ENCODE data around the gene CACNG5. TPM values are rescaled to one million over a fixed set of nuclear protein-coding genes. Genes with fewer than 3 reads are reported as not detected.

The CACNG5 gene
- polyA plus RNA-seq, 1 experiment = not detected

DNA sequence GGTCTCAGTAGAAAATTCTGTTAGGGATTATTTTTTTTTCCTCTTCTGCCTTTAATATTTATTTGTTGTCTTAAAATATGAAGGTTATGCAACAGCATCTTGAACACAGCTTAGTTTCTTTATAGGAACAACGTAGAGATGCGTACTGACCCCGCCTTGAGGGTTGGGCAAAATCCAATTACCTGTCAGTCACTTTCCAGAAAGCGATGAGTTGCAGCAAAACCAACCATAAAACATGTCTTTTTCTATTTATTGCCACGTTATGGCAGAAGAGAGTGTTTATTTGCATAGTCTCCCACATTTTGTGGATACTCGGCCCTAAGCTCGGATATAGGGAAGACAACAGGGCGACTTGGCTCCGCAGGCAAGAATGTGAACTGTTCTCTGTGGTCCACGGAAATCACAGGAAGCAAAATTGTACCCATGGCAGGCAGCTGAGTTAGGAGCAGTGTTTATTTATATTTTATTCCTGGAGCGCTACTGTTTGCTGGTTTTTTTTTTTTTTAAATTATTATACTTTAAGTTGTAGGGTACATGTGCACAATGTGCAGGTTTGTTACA is 44.3 kb upstream of the CACNG5 start:
- POLR2A ChIA-PET = no interaction called here
- peaks cover 26% of the 10 kb centered on the region for H3K36me3 ChIP-seq (ENCODE audit: control insufficient read depth, insufficient read depth, low read length)

DNA sequence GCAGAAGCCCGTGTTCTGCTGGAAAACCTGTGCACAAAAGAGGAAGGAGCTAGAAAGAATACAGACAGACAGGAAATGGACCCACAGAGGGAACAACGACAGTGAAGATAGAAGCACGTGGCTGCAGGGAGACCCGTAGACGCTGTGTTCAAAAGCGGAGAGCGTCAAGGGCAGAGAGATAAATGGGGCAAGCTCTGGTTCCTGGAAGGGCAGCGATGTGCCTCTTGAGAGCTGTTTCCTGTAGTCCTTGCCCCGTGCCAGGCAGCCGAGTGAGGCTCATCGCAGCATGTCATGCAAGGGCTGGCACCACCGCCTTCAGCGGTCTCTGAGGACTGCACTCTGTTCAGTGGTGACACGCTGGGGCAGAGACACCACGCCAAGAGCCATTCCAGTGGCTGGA is 43.6 kb upstream of the CACNG5 start:
- TF ChIP-seq, protein P1, sequence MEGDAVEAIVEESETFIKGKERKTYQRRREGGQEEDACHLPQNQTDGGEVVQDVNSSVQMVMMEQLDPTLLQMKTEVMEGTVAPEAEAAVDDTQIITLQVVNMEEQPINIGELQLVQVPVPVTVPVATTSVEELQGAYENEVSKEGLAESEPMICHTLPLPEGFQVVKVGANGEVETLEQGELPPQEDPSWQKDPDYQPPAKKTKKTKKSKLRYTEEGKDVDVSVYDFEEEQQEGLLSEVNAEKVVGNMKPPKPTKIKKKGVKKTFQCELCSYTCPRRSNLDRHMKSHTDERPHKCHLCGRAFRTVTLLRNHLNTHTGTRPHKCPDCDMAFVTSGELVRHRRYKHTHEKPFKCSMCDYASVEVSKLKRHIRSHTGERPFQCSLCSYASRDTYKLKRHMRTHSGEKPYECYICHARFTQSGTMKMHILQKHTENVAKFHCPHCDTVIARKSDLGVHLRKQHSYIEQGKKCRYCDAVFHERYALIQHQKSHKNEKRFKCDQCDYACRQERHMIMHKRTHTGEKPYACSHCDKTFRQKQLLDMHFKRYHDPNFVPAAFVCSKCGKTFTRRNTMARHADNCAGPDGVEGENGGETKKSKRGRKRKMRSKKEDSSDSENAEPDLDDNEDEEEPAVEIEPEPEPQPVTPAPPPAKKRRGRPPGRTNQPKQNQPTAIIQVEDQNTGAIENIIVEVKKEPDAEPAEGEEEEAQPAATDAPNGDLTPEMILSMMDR (IDR thresholded peaks at IDR 0.05; ENCODE audit: insufficient read depth, low read depth, low read length) = no peak
- Histone ChIP-seq H3K36me3 (ENCODE audit: control insufficient read depth, insufficient read depth, low read length) (peaks cover 26% of the 10 kb centered on the region), H3K27me3 (ENCODE audit: control insufficient read depth, insufficient read depth, low read length) (no peaks in the 10 kb centered on the region), H3K4me3 (ENCODE audit: low read depth, low read length) (no peak overlapping the region)
- DNase-seq (ENCODE audit: low read depth) = no peak
- POLR2A ChIA-PET = no interaction called here
- CTCF ChIA-PET = interaction anchor here (0.7 kb wide), 1 partner anchor 42 kb away, joined by 3 read pairs; no protein-coding TSS in a partner anchor

More for the DNA sequence above, 44.3 kb upstream of the CACNG5 start:
- DNase-seq (ENCODE audit: low read depth) = no peak
- H3K27me3 ChIP-seq (ENCODE audit: control insufficient read depth, insufficient read depth, low read length) = no peaks in the 10 kb centered on the region
- TF ChIP-seq, protein P1 (IDR thresholded peaks at IDR 0.05; ENCODE audit: insufficient read depth, low read depth, low read length) = no peak
- CTCF ChIA-PET = no interaction called here
- H3K4me3 ChIP-seq (ENCODE audit: low read depth, low read length) = no peak overlapping the region

DNA sequence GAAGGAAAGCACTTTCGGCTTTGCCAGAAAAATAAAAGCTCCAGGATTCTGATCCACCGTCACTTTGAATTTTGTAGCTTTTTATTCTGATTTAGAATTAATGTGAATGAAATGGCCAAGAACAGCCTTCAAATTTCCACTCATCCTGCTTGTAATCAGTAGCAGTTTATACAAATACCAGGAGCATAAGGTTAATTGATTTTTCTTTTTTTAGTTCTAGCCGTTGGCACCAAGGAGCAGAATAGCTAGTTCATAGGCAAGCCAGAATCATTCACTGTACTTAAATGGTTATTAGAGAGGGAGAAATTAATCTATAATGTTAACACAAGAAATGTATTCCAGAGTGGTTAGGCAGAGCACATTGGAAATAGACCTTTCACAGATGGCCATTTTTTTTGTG is 41.1 kb upstream of the CACNG5 start:
- DNase-seq (ENCODE audit: low read depth) = no peak
- H3K27me3 ChIP-seq (ENCODE audit: control insufficient read depth, insufficient read depth, low read length) = no peaks in the 10 kb centered on the region
- ChIA-PET POLR2A (no interaction called here), CTCF (interaction anchor here (0.6 kb wide), 1 partner anchor 888 kb away, joined by 3 read pairs; no protein-coding TSS in a partner anchor)
- H3K4me3 ChIP-seq (ENCODE audit: low read depth, low read length) = no peak overlapping the region
- H3K36me3 ChIP-seq (ENCODE audit: control insufficient read depth, insufficient read depth, low read length) = peaks cover 21% of the 10 kb centered on the region
- TF ChIP-seq, protein P1 (IDR thresholded peaks at IDR 0.05; ENCODE audit: insufficient read depth, low read depth, low read length) = no peak

DNA sequence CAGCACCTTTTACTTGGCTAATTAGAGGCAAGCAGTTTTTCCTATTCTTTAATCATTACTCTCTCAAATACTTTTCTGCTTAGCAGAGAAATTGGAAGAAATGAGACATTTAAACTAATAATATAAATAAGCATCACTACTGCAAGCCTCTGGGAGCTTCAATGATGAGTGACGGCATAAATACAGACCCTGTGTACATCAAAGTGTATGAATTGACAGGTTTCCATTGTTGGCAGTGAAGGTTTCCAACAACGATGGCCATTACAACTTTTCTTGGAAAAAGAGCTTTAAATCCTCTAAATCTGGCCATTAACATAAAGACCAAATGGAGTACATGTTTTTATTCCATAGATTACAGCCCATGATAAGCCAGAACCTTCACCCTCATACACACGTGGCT is 39.4 kb upstream of the CACNG5 start:
- no peaks in the 10 kb centered on the region for H3K27me3 ChIP-seq (ENCODE audit: control insufficient read depth, insufficient read depth, low read length)
- TF ChIP-seq, protein P1 (IDR thresholded peaks at IDR 0.05; ENCODE audit: insufficient read depth, low read depth, low read length) = no peak
- ChIA-PET CTCF (no interaction called here), POLR2A (no interaction called here)
- H3K36me3 ChIP-seq (ENCODE audit: control insufficient read depth, insufficient read depth, low read length) = peaks cover 15% of the 10 kb centered on the region
- DNase-seq (ENCODE audit: low read depth) = no peak
- H3K4me3 ChIP-seq (ENCODE audit: low read depth, low read length) = no peak overlapping the region

DNA sequence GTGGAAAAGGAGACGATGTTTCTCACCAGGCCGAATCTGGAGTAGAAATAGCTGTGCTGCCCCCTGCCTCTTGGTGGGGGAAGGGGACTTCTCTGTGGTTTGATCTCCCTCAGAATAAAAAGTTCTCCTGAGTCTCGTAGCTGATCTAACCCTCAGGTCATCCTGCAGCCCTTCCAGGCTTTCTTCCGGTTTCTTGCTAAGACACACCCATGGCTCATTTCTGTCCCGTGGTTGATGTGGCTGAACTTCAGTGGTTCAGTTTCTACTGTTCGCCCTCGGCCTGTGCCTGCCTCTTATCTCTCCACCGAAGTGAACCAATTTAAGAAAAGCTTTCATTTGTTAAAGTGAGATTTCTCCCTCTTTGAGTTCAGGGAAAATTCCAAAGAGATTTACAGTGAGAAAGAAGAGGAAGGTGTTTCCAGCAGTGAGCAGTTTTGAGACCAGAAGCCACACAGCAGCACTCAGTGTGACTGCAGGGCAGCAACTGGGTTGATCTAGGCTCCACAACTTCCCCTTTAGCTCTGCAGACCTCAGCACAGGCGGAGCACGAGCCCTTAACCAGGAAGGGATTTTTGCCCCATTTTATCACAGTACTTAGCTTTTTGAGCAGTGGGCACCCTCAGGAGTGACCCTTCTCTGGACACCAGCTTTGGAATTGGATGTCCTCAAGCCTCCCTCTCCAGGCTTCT is 34.9 kb upstream of the CACNG5 start:
- ChIA-PET POLR2A (no interaction called here), CTCF (no interaction called here)
- no peak overlapping the region for H3K4me3 ChIP-seq (ENCODE audit: low read depth, low read length)
- H3K27me3 ChIP-seq (ENCODE audit: control insufficient read depth, insufficient read depth, low read length) = no peaks in the 10 kb centered on the region
- TF ChIP-seq, protein P1 (IDR thresholded peaks at IDR 0.05; ENCODE audit: insufficient read depth, low read depth, low read length) = no peak
- no peak for DNase-seq (ENCODE audit: low read depth)
- H3K36me3 ChIP-seq (ENCODE audit: control insufficient read depth, insufficient read depth, low read length) = peaks cover 14% of the 10 kb centered on the region

Measured in BJ (cell line).